Adrenal gland (tissue), 12 donors: ENCODE measurements around the gene MID1. TPM values are rescaled to one million over a fixed set of nuclear protein-coding genes. Genes with fewer than 3 reads are reported as not detected.

Experiments used
- DNase-seq, 7 donors: peaks; one replicate each; pipeline ENCODE4 v3.0.0-alpha.2; 2019 to 2020
- H3K27ac ChIP-seq, 5 donors: fragments of 200-600 bp; sonication (generic) in 4 of 5; 1 replicate in 3 of 5; 2 replicates in 2 of 5; pipeline versions ENCODE4 v1.5.1 to v1.8.0; 2016 to 2020; ENCODE audit warnings: mild to moderate bottlenecking in 1 of 5
- H3K27me3 ChIP-seq: fragments of 200-600 bp; 2 replicates; pipeline ENCODE4 v1.8.0; 2021
- H3K36me3 ChIP-seq, 2 donors: fragments of 200-600 bp; replicated peaks in 1 of 2; 1 replicate in 1 of 2; 2 replicates in 1 of 2; pipeline versions ENCODE4 v1.5.1 to v1.8.0; 2018 to 2022
- H3K4me1 ChIP-seq, 2 donors: fragments of 200-600 bp; replicated peaks in 1 of 2; 1 replicate in 1 of 2; 2 replicates in 1 of 2; pipeline versions ENCODE4 v1.5.1 to v1.8.0; 2018 to 2021
- H3K4me3 ChIP-seq, 4 donors: fragments of 200-600 bp; sonication (generic) in 3 of 4; one replicate each; pipeline ENCODE4 v1.5.1; 2016 to 2018
- H3K9me3 ChIP-seq, 3 donors: fragments of 200-600 bp; sonication (generic) in 1 of 3; replicated peaks in 1 of 3; 1 replicate in 2 of 3; 2 replicates in 1 of 3; pipeline versions ENCODE4 v1.5.1 to v1.8.0; 2016 to 2021
- POLR2A ChIP-seq, 2 donors: fragments of 450-650 bp; IDR thresholded peaks; one replicate each; pipeline ENCODE4 v1.6.1; 2017; ENCODE audit warnings: antibody characterized with exemption in 2 of 2, mild to moderate bottlenecking in 2 of 2, moderate library complexity in 1 of 2
- WGBS, 4 donors: extraction: QIAGEN DNeasy Blood & Tissue Kit in 2 of 4; methylation state at CpG; one replicate each; pipeline versions ENCODE4 v1.1.5 to v1.1.7; 2013 to 2017; 5-methylcytosine and 5-hydroxymethylcytosine counted together
- intact Hi-C, 2 donors: fragments of 100-400 bp; cut with DNase I; formaldehyde crosslinking; loops; one replicate each; pipeline versions ENCODE4 v1.14.1 to v1.15.0; 2022 to 2023
- polyA plus RNA-seq, 3 donors: library from polyadenylated mRNA; stranded (reverse); fragments of 200-250 nt in 2 of 3; fragments of 350-450 nt in 1 of 3; fragmentation: Illumina TruSeq in 1 of 3; extraction: RNeasy Lipid Tissue Mini Kit (QIAGEN cat#74804) in 1 of 3; gene quantifications; one replicate each; pipeline ENCODE4 v1.2.3, GENCODE V29; 2013 to 2014
- total RNA-seq, 9 donors: library from RNA; depleted of rRNA in 4 of 9; stranded (reverse); fragments of >200 nt in 4 of 9; fragments of 120-200 nt in 1 of 9; fragmentation: NEBNext Ultra II Directional in 1 of 9; extraction: Animal tissue kit (Norgen Biotek cat#: 25700) in 1 of 9; gene quantifications; one replicate each; pipeline versions ENCODE4 v1.1.0 to v1.2.4, GENCODE V29; 2013 to 2023
- TF ChIP-seq, protein P1 (sequence below), 6 experiments: fragments of 450-650 bp in 4 of 6; fragments of 200-600 bp in 2 of 6; sonication (generic) in 1 of 6; IDR thresholded peaks; 1 replicate in 5 of 6; 2 replicates in 1 of 6; pipeline versions ENCODE4 v1.5.1 to v1.8.0; 2016 to 2021; ENCODE audit warnings: antibody characterized with exemption in 6 of 6, mild to moderate bottlenecking in 2 of 6, moderate library complexity in 1 of 6
- donor health status: healthy with polysubstance abuse.
- donor health status: Bipolar disorder and iron deficiency.
- donor health status: DM: yes; HTN: yes; CAD: no.
- donor health status: DM: no; HTN: no; CAD: no.
- donor health status: DM: no; HTN: no; CAD: no.
- donor health status: DM: yes; HTN: yes; CAD: no.

Gene MID1
- total and polyA plus RNA-seq, 12 donors = 3.6 to 19.4 (median 7.7) TPM

DNA sequence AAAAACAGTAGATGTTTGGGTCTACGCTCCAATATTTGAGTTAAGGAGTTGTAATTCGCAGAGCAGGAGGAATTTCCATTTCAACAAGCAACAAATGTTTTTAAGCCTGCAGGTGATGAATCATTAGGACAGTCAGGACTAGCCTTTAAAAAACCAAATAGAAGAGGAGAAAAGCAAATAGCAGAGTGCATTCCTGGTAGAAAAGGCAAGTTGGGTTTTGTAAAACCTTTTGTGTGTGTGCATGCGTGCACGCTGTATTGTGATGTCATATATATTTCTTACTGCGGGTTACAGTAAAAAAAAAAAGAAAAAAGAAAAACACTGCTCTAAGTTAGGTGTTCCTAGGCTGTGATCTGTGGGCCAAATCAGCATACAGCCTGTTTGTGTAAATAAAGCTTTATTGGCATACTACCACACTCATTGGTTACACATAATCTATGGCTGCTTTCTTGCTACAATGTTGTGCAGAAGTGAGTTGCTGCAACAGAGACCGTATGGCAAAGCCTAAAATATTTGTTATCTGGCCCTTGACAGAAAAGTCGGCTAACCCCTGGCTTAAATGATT is 135.6 kb downstream of the MID1 start:
- H3K27me3 ChIP-seq = no peaks in the 10 kb centered on the region
- peak overlapping the region in 1 of 5 donors; percentile 76 for H3K27ac ChIP-seq
- intact Hi-C loops = no loop called here
- TF ChIP-seq, protein P1, sequence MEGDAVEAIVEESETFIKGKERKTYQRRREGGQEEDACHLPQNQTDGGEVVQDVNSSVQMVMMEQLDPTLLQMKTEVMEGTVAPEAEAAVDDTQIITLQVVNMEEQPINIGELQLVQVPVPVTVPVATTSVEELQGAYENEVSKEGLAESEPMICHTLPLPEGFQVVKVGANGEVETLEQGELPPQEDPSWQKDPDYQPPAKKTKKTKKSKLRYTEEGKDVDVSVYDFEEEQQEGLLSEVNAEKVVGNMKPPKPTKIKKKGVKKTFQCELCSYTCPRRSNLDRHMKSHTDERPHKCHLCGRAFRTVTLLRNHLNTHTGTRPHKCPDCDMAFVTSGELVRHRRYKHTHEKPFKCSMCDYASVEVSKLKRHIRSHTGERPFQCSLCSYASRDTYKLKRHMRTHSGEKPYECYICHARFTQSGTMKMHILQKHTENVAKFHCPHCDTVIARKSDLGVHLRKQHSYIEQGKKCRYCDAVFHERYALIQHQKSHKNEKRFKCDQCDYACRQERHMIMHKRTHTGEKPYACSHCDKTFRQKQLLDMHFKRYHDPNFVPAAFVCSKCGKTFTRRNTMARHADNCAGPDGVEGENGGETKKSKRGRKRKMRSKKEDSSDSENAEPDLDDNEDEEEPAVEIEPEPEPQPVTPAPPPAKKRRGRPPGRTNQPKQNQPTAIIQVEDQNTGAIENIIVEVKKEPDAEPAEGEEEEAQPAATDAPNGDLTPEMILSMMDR (IDR thresholded peaks at IDR 0.05) = no peak
- no peak for TF ChIP-seq POLR2A (IDR thresholded peaks at IDR 0.05)
- no peaks in the 10 kb centered on the region for H3K9me3 ChIP-seq
- no peaks in the 10 kb centered on the region for H3K4me1 ChIP-seq
- no peak overlapping the region for H3K4me3 ChIP-seq
- H3K36me3 ChIP-seq = no peaks in the 10 kb centered on the region
- no peak for DNase-seq
- WGBS, 4 donors = 70 to 94% (median 83%) methylated on average over 7 of the region's 7 CpGs

DNA sequence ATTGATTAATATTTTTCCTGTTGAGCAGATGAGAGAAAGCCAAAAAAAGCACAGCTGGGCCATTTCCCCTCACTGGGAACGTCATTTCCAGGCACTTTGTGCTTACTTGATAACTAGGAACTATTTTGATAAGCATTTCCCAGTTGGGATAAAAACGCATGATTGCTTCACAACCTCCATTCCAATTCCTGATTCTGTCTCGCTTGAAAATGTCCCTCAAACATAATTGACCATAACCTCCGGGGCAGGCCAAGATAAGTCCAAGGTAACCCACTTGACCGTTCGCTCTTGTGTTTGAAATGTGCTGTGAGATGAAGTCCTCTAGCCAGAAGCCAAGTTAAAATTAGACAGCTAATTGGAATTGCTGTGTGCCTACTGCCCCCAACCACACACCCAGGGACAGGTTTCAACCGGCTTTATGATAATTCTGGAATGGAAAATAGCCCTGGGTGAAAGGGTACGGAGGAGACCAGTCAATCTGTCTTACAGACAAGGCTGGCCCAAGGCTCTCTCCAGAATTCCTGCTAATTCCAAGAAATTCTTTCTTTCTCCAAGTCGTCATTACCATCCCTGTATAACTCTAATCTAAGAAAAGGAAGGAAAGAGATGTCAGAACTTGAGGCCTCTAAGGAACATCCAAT is 137.1 kb downstream of the MID1 start:
- intact Hi-C loops = no loop called here
- Histone ChIP-seq H3K4me3 (no peak overlapping the region), H3K27ac (peak overlapping the region in 2 of 5 donors; percentile 42 to 76), H3K27me3 (no peaks in the 10 kb centered on the region), H3K4me1 (no peaks in the 10 kb centered on the region), H3K9me3 (no peaks in the 10 kb centered on the region), H3K36me3 (no peaks in the 10 kb centered on the region)
- no peak for TF ChIP-seq POLR2A (IDR thresholded peaks at IDR 0.05)
- TF ChIP-seq, protein P1 (IDR thresholded peaks at IDR 0.05) = no peak
- WGBS, 4 donors = 55 to 71% (median 63%) methylated on average over 6 to 9 of the region's 9 CpGs
- DNase-seq = peak in 5 of 7 donors; percentile 14 to 54 (median 22)

DNA sequence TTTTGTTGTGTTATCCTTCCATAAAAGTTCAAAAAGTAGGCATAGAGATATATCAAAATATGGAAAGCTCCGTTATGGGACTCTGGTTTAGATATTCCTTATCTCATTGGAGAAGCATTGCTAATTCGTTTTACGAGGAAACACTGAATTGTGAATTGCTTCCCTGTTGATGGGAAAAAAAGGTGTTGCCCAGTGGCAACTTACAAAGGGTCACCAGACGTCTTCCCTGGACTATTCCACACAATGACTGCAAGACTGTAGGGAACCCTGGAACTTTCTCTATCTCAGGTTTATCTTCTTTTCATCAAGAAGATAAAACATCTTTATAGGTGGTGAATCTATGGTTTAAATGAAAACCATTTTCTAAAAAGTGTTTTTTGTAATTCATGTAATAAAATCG is 137.7 kb downstream of the MID1 start:
- H3K27ac ChIP-seq = peak overlapping the region in 3 of 5 donors; percentile 5 to 76 (median 48)
- no peaks in the 10 kb centered on the region for H3K4me1 ChIP-seq
- no peaks in the 10 kb centered on the region for H3K36me3 ChIP-seq
- 54 to 66% (median 62%) methylated on average over 5 of the region's 5 CpGs for WGBS, 4 donors
- DNase-seq = no peak
- H3K9me3 ChIP-seq = no peaks in the 10 kb centered on the region
- intact Hi-C loops = no loop called here
- TF ChIP-seq, protein P1 (IDR thresholded peaks at IDR 0.05) = no peak
- no peak for TF ChIP-seq POLR2A (IDR thresholded peaks at IDR 0.05)
- no peaks in the 10 kb centered on the region for H3K27me3 ChIP-seq
- H3K4me3 ChIP-seq = no peak overlapping the region

DNA sequence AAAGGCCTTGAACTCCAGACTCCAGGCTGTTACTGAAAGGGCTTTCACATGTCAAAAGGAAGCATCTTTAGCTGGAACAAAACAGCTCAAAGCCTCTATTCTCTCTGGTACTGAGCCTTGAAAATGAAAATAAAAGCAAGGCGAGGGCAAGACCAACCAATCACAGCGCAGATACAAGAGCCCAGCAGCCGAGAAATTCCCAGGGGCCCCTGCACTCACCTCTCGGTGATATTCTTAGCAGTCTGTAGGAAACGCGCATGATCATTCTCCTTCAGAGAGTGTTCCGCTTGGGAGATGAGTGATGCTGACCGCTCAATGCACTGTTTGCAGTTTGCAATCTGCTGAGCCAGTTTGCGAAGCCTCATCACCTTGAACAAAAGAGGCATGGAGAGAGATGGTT is 138.1 kb downstream of the MID1 start:
- DNase-seq = peak in 4 of 7 donors; percentile 12 to 54 (median 20)
- no peaks in the 10 kb centered on the region for H3K9me3 ChIP-seq
- H3K27me3 ChIP-seq = no peaks in the 10 kb centered on the region
- H3K27ac ChIP-seq = peak overlapping the region in 2 of 5 donors; percentile 48 to 76
- H3K4me1 ChIP-seq = no peaks in the 10 kb centered on the region
- H3K36me3 ChIP-seq = no peaks in the 10 kb centered on the region
- 52 to 59% (median 58%) methylated on average over 8 to 9 of the region's 9 CpGs for WGBS, 4 donors
- intact Hi-C loops = no loop called here
- H3K4me3 ChIP-seq = no peak overlapping the region
- TF ChIP-seq, protein P1 (IDR thresholded peaks at IDR 0.05) = no peak
